Caco-2 (cell line): ENCODE data around the gene GAB2. TPM values are rescaled to one million over a fixed set of nuclear protein-coding genes. Genes with fewer than 3 reads are reported as not detected.
A peak's percentile ranks its signal among the peaks of the same experiment; 100 is the strongest.

Experiments
- BruUV-seq: library from RNA; stranded (reverse); fragments of 400-500 nt; replicated peaks from 2 replicates; lab custom pipeline; 2021; lab: Mats Ljungman, UMichigan
- CTCF ChIA-PET: fragments of 300-600 bp; sonication (Branson Sonifier 250); formaldehyde crosslinking; loops from one replicate; lab custom pipeline; 2022; ENCODE audit warnings: antibody characterized with exemption; lab: Charles Lee
- POLR2A ChIA-PET: fragments of 300-600 bp; sonication (Branson Sonifier 250); formaldehyde crosslinking; loops from one replicate; lab custom pipeline; 2022; ENCODE audit warnings: antibody characterized with exemption; lab: Charles Lee
- DNase-seq, 2 experiments: peaks; one replicate each; pipeline versions ENCODE4 v3.0.0 to v3.0.0-alpha.2; 2020 to 2022
- H3K27me3 ChIP-seq: replicated peaks from 2 replicates; pipeline ENCODE4 v1.6.0; 2011; ENCODE audit warnings: low read length; ENCODE audit not compliant: control insufficient read depth, insufficient read depth
- H3K36me3 ChIP-seq: 2 replicates; pipeline ENCODE4 v1.5.1; 2011; ENCODE audit warnings: low read length; ENCODE audit not compliant: control insufficient read depth, insufficient read depth
- H3K4me1 ChIP-seq: fragments of 250-450 bp; sonication (Bioruptor Pico); 2 replicates; pipeline ENCODE4 v1.5.1; 2020; ENCODE audit warnings: mild to moderate bottlenecking
- H3K4me3 ChIP-seq: 2 replicates; pipeline ENCODE4 v1.5.1; 2011; ENCODE audit warnings: low read depth, mild to moderate bottlenecking, control low read depth, low read length
- H3K9me3 ChIP-seq: fragments of 250-450 bp; sonication (Bioruptor Pico); 2 replicates; pipeline ENCODE4 v1.5.1; 2020; ENCODE audit warnings: mild to moderate bottlenecking, moderate library complexity
- H3K27ac Mint-ChIP-seq: one replicate; pipeline ENCODE4 v1.8.0; 2022; ENCODE audit warnings: mixed read lengths; ENCODE audit not compliant: unreplicated experiment
- H3K27me3 Mint-ChIP-seq: one replicate; pipeline ENCODE4 v1.8.0; 2022; ENCODE audit warnings: mixed read lengths; ENCODE audit not compliant: insufficient read depth, unreplicated experiment
- H3K36me3 Mint-ChIP-seq: one replicate; pipeline ENCODE4 v1.8.0; 2022; ENCODE audit warnings: mild to moderate bottlenecking, mixed read lengths; ENCODE audit not compliant: insufficient read depth, unreplicated experiment
- H3K4me1 Mint-ChIP-seq: one replicate; pipeline ENCODE4 v1.8.0; 2022; ENCODE audit warnings: low read depth, mixed read lengths; ENCODE audit not compliant: unreplicated experiment
- H3K4me3 Mint-ChIP-seq: one replicate; pipeline ENCODE4 v1.8.0; 2022; ENCODE audit warnings: mild to moderate bottlenecking, moderate library complexity, mixed read lengths; ENCODE audit not compliant: unreplicated experiment
- H3K9me3 Mint-ChIP-seq: one replicate; pipeline ENCODE4 v1.8.0; 2022; ENCODE audit warnings: mixed read lengths; ENCODE audit not compliant: unreplicated experiment
- intact Hi-C: fragments of 100-400 bp; cut with micrococcal nuclease; formaldehyde crosslinking; loops from one replicate; pipeline ENCODE4 v1.10.0; 2022; ENCODE audit not compliant: unreplicated experiment
- total RNA-seq: library from RNA; stranded (reverse); gene quantifications from 2 replicates; pipeline ENCODE4 v1.2.3, GENCODE V29; 2022
- TF ChIP-seq, protein P1 (sequence below), 2 experiments: fragments of 200-600 bp in 1 of 2; IDR thresholded peaks; 1 replicate in 1 of 2; 2 replicates in 1 of 2; pipeline versions ENCODE4 v1.5.1 to v1.8.0; 2011 to 2022; ENCODE audit warnings: antibody characterized with exemption in 1 of 2, control low read depth in 1 of 2, inconsistent platforms in 1 of 2, low read depth in 1 of 2, low read length in 1 of 2, mild to moderate bottlenecking in 1 of 2, moderate library complexity in 1 of 2; ENCODE audit not compliant: insufficient read depth in 1 of 2, severe bottlenecking in 1 of 2, unreplicated experiment in 1 of 2

Gene GAB2
- total RNA-seq, 1 experiment from 2014 or later, result 67.3 TPM

DNA sequence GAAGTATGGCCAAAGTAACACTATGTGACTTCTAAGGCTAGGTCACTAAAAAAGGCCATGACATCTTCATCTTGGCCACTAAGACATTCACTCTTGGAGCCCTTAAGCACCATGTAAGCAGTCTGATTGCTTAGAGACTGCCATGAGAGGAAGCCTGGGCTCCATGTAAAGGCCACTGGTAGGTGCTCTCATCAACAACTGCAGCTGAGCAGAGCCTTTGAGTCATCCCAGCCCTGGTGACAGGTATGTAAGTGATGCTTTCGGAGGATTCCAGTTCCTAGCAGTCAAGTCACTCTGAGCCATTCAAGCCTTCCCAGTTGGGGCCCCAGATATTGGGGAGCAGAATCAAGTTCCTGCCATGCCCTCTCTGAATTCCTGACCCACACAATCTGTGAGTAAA lies 26.2 kb downstream of the GAB2 start:
- H3K4me3 ChIP-seq, result no peak overlapping the region
- DNase-seq, result no peak
- no peaks in the 10 kb centered on the region for H3K27me3 Mint-ChIP-seq
- peak overlapping the region; percentile 36 for H3K27ac Mint-ChIP-seq
- no peaks in the 10 kb centered on the region for H3K36me3 ChIP-seq
- POLR2A ChIA-PET, result no interaction called here
- no peaks in the 10 kb centered on the region for H3K9me3 ChIP-seq
- CTCF ChIA-PET, result no interaction called here
- intact Hi-C loops, result no loop called here
- no TSS peak for BruUV-seq
- H3K9me3 Mint-ChIP-seq, result peaks cover 9% of the 10 kb centered on the region
- no peak overlapping the region for H3K4me3 Mint-ChIP-seq
- H3K4me1 ChIP-seq, result peaks cover 37% of the 10 kb centered on the region
- H3K27me3 ChIP-seq, result no peaks in the 10 kb centered on the region
- peaks cover 58% of the 10 kb centered on the region for H3K4me1 Mint-ChIP-seq
- H3K36me3 Mint-ChIP-seq, result peaks cover 20% of the 10 kb centered on the region
- TF ChIP-seq, protein P1, sequence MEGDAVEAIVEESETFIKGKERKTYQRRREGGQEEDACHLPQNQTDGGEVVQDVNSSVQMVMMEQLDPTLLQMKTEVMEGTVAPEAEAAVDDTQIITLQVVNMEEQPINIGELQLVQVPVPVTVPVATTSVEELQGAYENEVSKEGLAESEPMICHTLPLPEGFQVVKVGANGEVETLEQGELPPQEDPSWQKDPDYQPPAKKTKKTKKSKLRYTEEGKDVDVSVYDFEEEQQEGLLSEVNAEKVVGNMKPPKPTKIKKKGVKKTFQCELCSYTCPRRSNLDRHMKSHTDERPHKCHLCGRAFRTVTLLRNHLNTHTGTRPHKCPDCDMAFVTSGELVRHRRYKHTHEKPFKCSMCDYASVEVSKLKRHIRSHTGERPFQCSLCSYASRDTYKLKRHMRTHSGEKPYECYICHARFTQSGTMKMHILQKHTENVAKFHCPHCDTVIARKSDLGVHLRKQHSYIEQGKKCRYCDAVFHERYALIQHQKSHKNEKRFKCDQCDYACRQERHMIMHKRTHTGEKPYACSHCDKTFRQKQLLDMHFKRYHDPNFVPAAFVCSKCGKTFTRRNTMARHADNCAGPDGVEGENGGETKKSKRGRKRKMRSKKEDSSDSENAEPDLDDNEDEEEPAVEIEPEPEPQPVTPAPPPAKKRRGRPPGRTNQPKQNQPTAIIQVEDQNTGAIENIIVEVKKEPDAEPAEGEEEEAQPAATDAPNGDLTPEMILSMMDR (IDR thresholded peaks at IDR 0.05; ENCODE audit: insufficient read depth in 1 of 2, low read depth in 1 of 2, low read length in 1 of 2, severe bottlenecking in 1 of 2, unreplicated experiment in 1 of 2), result no peak

DNA sequence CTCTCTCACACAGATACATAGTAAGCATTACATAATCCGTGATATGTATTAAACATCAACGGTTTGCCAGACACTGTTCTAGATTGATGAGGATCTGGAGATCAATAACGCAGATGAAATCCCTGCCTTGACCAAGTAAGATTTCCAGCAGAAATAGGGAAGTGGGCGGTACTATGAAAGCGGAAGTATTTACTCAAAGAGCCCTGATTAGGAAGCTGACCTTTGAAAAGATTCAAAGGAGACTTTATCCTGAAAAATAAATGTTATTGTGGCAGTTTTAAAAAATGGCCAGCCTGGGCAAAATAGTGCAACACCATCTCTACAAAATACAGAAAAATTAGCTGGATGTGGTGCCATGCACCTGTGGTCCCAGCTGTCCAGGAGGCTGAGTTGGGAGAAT lies 26.8 kb downstream of the GAB2 start:
- Histone ChIP-seq H3K9me3 (peaks cover 4% of the 10 kb centered on the region; the same call in 1 of the 2 replicates), H3K4me1 (peaks cover 32% of the 10 kb centered on the region), H3K36me3 (no peaks in the 10 kb centered on the region), H3K4me3 (no peak overlapping the region), H3K27me3 (no peaks in the 10 kb centered on the region)
- CTCF ChIA-PET, result no interaction called here
- intact Hi-C loops, result no loop called here
- Mint-ChIP-seq H3K4me3 (no peak overlapping the region), H3K27ac (peak overlapping the region; percentile 36), H3K4me1 (peaks cover 58% of the 10 kb centered on the region), H3K36me3 (peaks cover 20% of the 10 kb centered on the region), H3K27me3 (no peaks in the 10 kb centered on the region), H3K9me3 (peaks cover 13% of the 10 kb centered on the region)
- DNase-seq, result no peak
- TF ChIP-seq, protein P1 (IDR thresholded peaks at IDR 0.05; ENCODE audit: insufficient read depth in 1 of 2, low read depth in 1 of 2, low read length in 1 of 2, severe bottlenecking in 1 of 2, unreplicated experiment in 1 of 2), result no peak
- POLR2A ChIA-PET, result no interaction called here
- BruUV-seq, result no TSS peak

DNA sequence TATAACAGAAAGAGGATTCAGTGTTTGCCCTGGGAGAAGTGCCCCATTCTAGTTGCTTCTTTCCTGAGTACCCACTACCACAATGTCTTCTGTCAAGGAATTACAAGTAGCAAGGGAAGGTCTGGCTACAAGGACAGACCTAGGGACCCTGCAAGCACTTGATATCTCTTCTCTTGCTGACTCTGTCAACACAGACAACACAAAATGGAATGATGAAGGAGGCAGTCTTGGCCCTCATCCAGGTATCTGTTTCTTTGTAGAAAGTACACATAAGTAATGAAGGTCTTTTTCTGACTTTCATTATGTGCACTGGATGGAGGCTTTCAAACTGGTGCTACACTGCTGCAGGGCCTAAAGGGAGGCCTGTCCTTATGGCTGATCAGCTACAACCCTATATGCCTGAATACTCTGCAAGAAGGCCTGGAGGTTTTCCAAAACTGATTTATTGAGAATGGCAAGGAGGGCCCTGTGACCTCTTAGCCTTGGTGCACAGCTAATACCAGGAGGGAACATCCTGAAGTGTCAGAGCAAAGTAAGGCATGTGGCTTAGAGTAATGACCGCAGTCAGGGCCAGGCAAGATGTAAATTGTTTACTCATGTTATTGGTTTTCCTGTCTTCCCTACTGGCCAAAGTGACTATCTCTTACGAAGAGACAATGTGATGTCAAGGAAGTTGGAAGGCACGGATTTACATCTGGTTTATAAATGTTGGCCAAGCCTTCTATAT lies 31.2 kb downstream of the GAB2 start:
- Mint-ChIP-seq H3K36me3 (peaks cover 55% of the 10 kb centered on the region), H3K9me3 (peaks cover 37% of the 10 kb centered on the region), H3K4me1 (peaks cover 34% of the 10 kb centered on the region), H3K27ac (no peak overlapping the region), H3K4me3 (no peak overlapping the region), H3K27me3 (no peaks in the 10 kb centered on the region)
- no peak overlapping the region for H3K4me3 ChIP-seq
- peaks cover 5% of the 10 kb centered on the region for H3K36me3 ChIP-seq
- peaks cover 29% of the 10 kb centered on the region for H3K4me1 ChIP-seq
- TF ChIP-seq, protein P1 (IDR thresholded peaks at IDR 0.05; ENCODE audit: insufficient read depth in 1 of 2, low read depth in 1 of 2, low read length in 1 of 2, severe bottlenecking in 1 of 2, unreplicated experiment in 1 of 2), result no peak
- DNase-seq, result no peak
- BruUV-seq, result no TSS peak
- intact Hi-C loops, result no loop called here
- no peaks in the 10 kb centered on the region for H3K27me3 ChIP-seq
- peaks cover 28% of the 10 kb centered on the region for H3K9me3 ChIP-seq
- CTCF ChIA-PET, result no interaction called here
- POLR2A ChIA-PET, result no interaction called here
